ENCODE results near the gene PTPN14.

DNA sequence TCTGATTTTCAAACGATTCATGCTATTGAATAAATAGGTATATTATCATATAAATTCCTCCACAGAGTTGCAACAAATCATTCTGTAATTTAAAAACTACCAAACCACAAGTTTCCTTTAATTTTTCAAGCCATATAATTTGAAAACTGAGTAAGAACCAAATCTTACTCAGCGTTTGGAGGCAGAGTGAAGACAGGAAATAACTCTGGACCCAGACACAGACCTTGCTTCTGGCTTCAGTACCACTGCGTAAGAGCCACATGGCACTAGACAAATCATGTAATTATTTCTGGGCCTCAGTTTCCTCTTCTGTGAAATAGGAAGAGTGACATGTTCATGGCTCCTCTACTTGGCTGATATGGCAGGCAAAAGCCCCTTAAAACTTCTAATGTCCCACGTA, 188.0 kb downstream of the PTPN14 start:
- no peak for TF ChIP-seq MAFK (IDR thresholded peaks at IDR 0.05; ENCODE audit: low read depth, low read length)
- no peak for TF ChIP-seq RFX5 (IDR thresholded peaks at IDR 0.05; ENCODE audit: low read depth, low read length)
- TF ChIP-seq CTCF (conservative IDR thresholded peaks at IDR 0.05; ENCODE audit: low read depth, low read length): no peak
- no peak for TF ChIP-seq SMC3 (IDR thresholded peaks at IDR 0.05; ENCODE audit: low read depth, low read length)
- no peak for TF ChIP-seq POLR2A (IDR thresholded peaks at IDR 0.05; ENCODE audit: low read depth, low read length)
- no peak for TF ChIP-seq MAZ (IDR thresholded peaks at IDR 0.05; ENCODE audit: borderline replicate concordance, low read depth, low read length)

Data from IMR-90 (cell line).